GM23338 (cell line): Measurements from ENCODE around the gene NUCB1. TPM values are rescaled to one million over a fixed set of nuclear protein-coding genes. Genes with fewer than 3 reads are reported as not detected.

Source experiments
- ATAC-seq: fragments of 200-7000 bp; cut with Tn5 transposase; 3 replicates; pipeline ENCODE4 v1.9.1; 2020
- DNase-seq: peaks from one replicate; pipeline ENCODE4 v3.0.0-alpha.2; 2015; ENCODE audit warnings: low spot score
- H2AFZ ChIP-seq: fragments of 200-600 bp; sonication (generic); 2 replicates; pipeline ENCODE4 v1.8.0; 2016; ENCODE audit warnings: antibody characterized with exemption, mild to moderate bottlenecking, moderate library complexity
- H3F3A ChIP-seq: fragments of 200-600 bp; sonication (generic); replicated peaks from 2 replicates; pipeline ENCODE4 v1.8.0; 2017; ENCODE audit warnings: antibody characterized with exemption, mixed run types, low read depth
- H3K27ac ChIP-seq: fragments of 200-600 bp; sonication (generic); 2 replicates; pipeline ENCODE4 v1.6.1; 2016; ENCODE audit warnings: low read depth
- H3K27me3 ChIP-seq: fragments of 200-600 bp; sonication (generic); 2 replicates; pipeline ENCODE4 v1.8.0; 2016; ENCODE audit warnings: mild to moderate bottlenecking, mixed run types, moderate library complexity; ENCODE audit not compliant: insufficient read depth
- H3K36me3 ChIP-seq: fragments of 200-600 bp; sonication (generic); 2 replicates; pipeline ENCODE4 v1.8.0; 2016; ENCODE audit warnings: mild to moderate bottlenecking; ENCODE audit not compliant: insufficient read depth
- H3K4me1 ChIP-seq: fragments of 200-600 bp; sonication (generic); 2 replicates; pipeline ENCODE4 v1.8.0; 2016; ENCODE audit warnings: mild to moderate bottlenecking, moderate library complexity; ENCODE audit not compliant: insufficient read depth
- H3K4me2 ChIP-seq: fragments of 200-600 bp; sonication (generic); 2 replicates; pipeline ENCODE4 v1.7.1; 2017; ENCODE audit warnings: mixed run types
- H3K4me3 ChIP-seq: fragments of 200-600 bp; sonication (generic); 2 replicates; pipeline ENCODE4 v1.6.1; 2016; ENCODE audit warnings: mixed run types
- H3K79me2 ChIP-seq: fragments of 200-600 bp; sonication (generic); replicated peaks from 2 replicates; pipeline ENCODE4 v1.8.0; 2017; ENCODE audit warnings: mild to moderate bottlenecking; ENCODE audit not compliant: insufficient read depth
- H3K9me2 ChIP-seq: fragments of 200-600 bp; sonication (generic); 2 replicates; pipeline ENCODE4 v1.8.0; 2017; ENCODE audit not compliant: insufficient read depth
- H4K20me1 ChIP-seq: fragments of 200-600 bp; sonication (generic); replicated peaks from 2 replicates; pipeline ENCODE4 v1.8.0; 2017; ENCODE audit warnings: mild to moderate bottlenecking; ENCODE audit not compliant: insufficient read depth
- H3K27ac Mint-ChIP-seq: 2 replicates; pipeline ENCODE4 v1.8.0; 2020; ENCODE audit warnings: inconsistent platforms, mild to moderate bottlenecking, moderate library complexity, mixed read lengths
- H3K27me3 Mint-ChIP-seq: 3 replicates; pipeline ENCODE4 v1.8.0; 2022; ENCODE audit warnings: low read depth, mild to moderate bottlenecking, moderate library complexity, mixed read lengths, inconsistent platforms; ENCODE audit not compliant: insufficient read depth, poor library complexity
- H3K36me3 Mint-ChIP-seq: 3 replicates; pipeline ENCODE4 v1.8.0; 2021; ENCODE audit warnings: low read depth, mild to moderate bottlenecking, inconsistent platforms, moderate library complexity, mixed read lengths
- H3K4me1 Mint-ChIP-seq: 3 replicates; pipeline ENCODE4 v1.8.0; 2020; ENCODE audit warnings: mild to moderate bottlenecking, inconsistent platforms, mixed read lengths
- H3K4me3 Mint-ChIP-seq: 3 replicates; pipeline ENCODE4 v1.8.0; 2021; ENCODE audit warnings: moderate library complexity, mild to moderate bottlenecking, inconsistent platforms, mixed read lengths
- H3K9me3 Mint-ChIP-seq: 3 replicates; pipeline ENCODE4 v1.8.0; 2020; ENCODE audit warnings: moderate library complexity, mild to moderate bottlenecking, inconsistent platforms, mixed read lengths
- CREB1 ChIP-seq: fragments of 250-450 bp; sonication (Bioruptor Pico); IDR thresholded peaks from 2 replicates; pipeline ENCODE4 v1.5.0; 2020; ENCODE audit warnings: low read depth, mild to moderate bottlenecking, moderate library complexity
- CTCF ChIP-seq, 2 experiments: fragments of 200-600 bp in 1 of 2; sonication (generic) in 1 of 2; conservative IDR thresholded peaks; 2 replicates each; pipeline versions ENCODE4 v1.5.1 to v1.6.1; 2016 to 2017; ENCODE audit warnings: antibody characterized with exemption in 2 of 2, low read depth in 2 of 2, mild to moderate bottlenecking in 2 of 2, moderate library complexity in 1 of 2
- ETS1 ChIP-seq: IDR thresholded peaks from 2 replicates; pipeline ENCODE4 v1.6.1; 2016; ENCODE audit warnings: antibody characterized with exemption
- EZH2 ChIP-seq: fragments of 200-600 bp; sonication (generic); IDR thresholded peaks from one replicate; pipeline ENCODE4 v1.8.0; 2017; ENCODE audit warnings: antibody characterized with exemption, mild to moderate bottlenecking, low read depth; ENCODE audit not compliant: unreplicated experiment
- JUNB ChIP-seq: IDR thresholded peaks from one replicate; pipeline ENCODE4 v1.6.1; 2016; ENCODE audit warnings: antibody characterized with exemption; ENCODE audit not compliant: unreplicated experiment
- NANOG ChIP-seq: IDR thresholded peaks from 2 replicates; pipeline ENCODE4 v1.6.1; 2016; ENCODE audit warnings: antibody characterized with exemption, borderline replicate concordance
- POLR2AphosphoS5 ChIP-seq: IDR thresholded peaks from 2 replicates; pipeline ENCODE4 v1.6.1; 2016; ENCODE audit warnings: antibody characterized with exemption, low read depth
- REST ChIP-seq: IDR thresholded peaks from one replicate; pipeline ENCODE4 v1.6.1; 2018; ENCODE audit warnings: antibody characterized with exemption; ENCODE audit not compliant: unreplicated experiment
- STAT1 ChIP-seq: IDR thresholded peaks from one replicate; pipeline ENCODE4 v1.6.1; 2016; ENCODE audit warnings: antibody characterized with exemption; ENCODE audit not compliant: unreplicated experiment
- ZNF114 ChIP-seq: fragments of 250-450 bp; sonication (Bioruptor Pico); IDR thresholded peaks from 2 replicates; pipeline ENCODE4 v1.5.0; 2020; ENCODE audit warnings: mild to moderate bottlenecking, moderate library complexity
- ZNF331 ChIP-seq: fragments of 250-450 bp; sonication (Bioruptor Pico); IDR thresholded peaks from 2 replicates; pipeline ENCODE4 v1.5.0; 2020; ENCODE audit warnings: low read depth, mild to moderate bottlenecking, moderate library complexity
- polyA plus RNA-seq: library from polyadenylated mRNA; unstranded; fragments of >200 nt; fragmentation: Nextera tagmentation; extraction: Ambion mirVana; gene quantifications from 2 replicates; pipeline ENCODE4 v1.2.1, GENCODE V29; 2016
- total RNA-seq: library from RNA; depleted of rRNA; stranded (reverse); fragments of >200 nt; shearing (Covaris generic); gene quantifications from 2 replicates; pipeline ENCODE4 v1.2.3, GENCODE V29; 2014

Gene NUCB1
- total and polyA plus RNA-seq, 2 experiments from 2014 or later = 57.1 to 163 TPM

GRCh38 chr19:48959341-48960239, 59.5 kb downstream of the NUCB1 start (continued):
- TF ChIP-seq REST (no peak), JUNB (no peak), CREB1 (CRISPR knock-in tag) (no peak), ZNF331 (CRISPR knock-in tag) (no peak), ZNF114 (CRISPR knock-in tag) (no peak), EZH2 (no peak), CTCF (conservative IDR thresholded peaks at IDR 0.05; ENCODE audit: low read depth in 2 of 2) (no peak), ETS1 (no peak), POLR2AphosphoS5 (no peak), NANOG (no peak)

GRCh38 chr19:48961051-48961649, 61.0 kb downstream of the NUCB1 start:
- no peak overlapping the region; the same call in 1 of the 2 replicates for H3K4me2 ChIP-seq
- peaks cover 18% of the 10 kb centered on the region for H3K4me1 ChIP-seq
- H3K9me3 Mint-ChIP-seq = peaks cover 9% of the 10 kb centered on the region
- peaks cover 52% of the 10 kb centered on the region for H3K36me3 Mint-ChIP-seq
- peaks cover 14% of the 10 kb centered on the region for H4K20me1 ChIP-seq
- H3K9me2 ChIP-seq = no peaks in the 10 kb centered on the region
- peaks cover 12% of the 10 kb centered on the region for H3K36me3 ChIP-seq
- peaks cover 43% of the 10 kb centered on the region for H3K27me3 Mint-ChIP-seq
- DNase-seq = no peak
- H3F3A ChIP-seq = peaks cover 53% of the 10 kb centered on the region
- ATAC-seq = no peak
- peak overlapping the region; percentile 79; the same call in 1 of the 2 replicates for H3K27ac ChIP-seq
- H3K4me3 Mint-ChIP-seq = no peak overlapping the region
- no peak overlapping the region for H2AFZ ChIP-seq
- peaks cover 35% of the 10 kb centered on the region for H3K79me2 ChIP-seq
- H3K27ac Mint-ChIP-seq = no peak overlapping the region; the same call in 1 of the 2 replicates
- H3K4me1 Mint-ChIP-seq = peaks cover 34% of the 10 kb centered on the region
- no peak overlapping the region for H3K4me3 ChIP-seq
- H3K27me3 ChIP-seq = no peaks in the 10 kb centered on the region
- TF ChIP-seq CTCF (conservative IDR thresholded peaks at IDR 0.05; ENCODE audit: low read depth in 2 of 2) (no peak), STAT1 (no peak), NANOG (no peak), REST (no peak), CREB1 (CRISPR knock-in tag) (no peak), ZNF331 (CRISPR knock-in tag) (no peak), POLR2AphosphoS5 (no peak)
